Uterus (tissue), 4 donors: Measurements from ENCODE around the gene SEPTIN5. TPM values are rescaled to one million over a fixed set of nuclear protein-coding genes. Genes with fewer than 3 reads are reported as not detected.
A peak's percentile ranks its signal among the peaks of the same experiment; 100 is the strongest.

Experiments used
- DNase-seq, 2 donors: peaks; one replicate each; pipeline ENCODE4 v3.0.0-alpha.2; 2019 to 2020
- H3K27ac ChIP-seq, 2 donors: fragments of 200-600 bp; sonication (generic); 1 replicate in 1 of 2; 2 replicates in 1 of 2; pipeline ENCODE4 v1.5.1; 2016 to 2018
- H3K27me3 ChIP-seq, 2 donors: fragments of 200-600 bp; sonication (generic); one replicate each; pipeline ENCODE4 v1.5.1; 2018 to 2019; ENCODE audit warnings: control low read depth in 1 of 2
- H3K36me3 ChIP-seq, 2 donors: fragments of 200-600 bp; sonication (generic); one replicate each; pipeline ENCODE4 v1.5.1; 2019; ENCODE audit warnings: control low read depth in 1 of 2
- H3K4me1 ChIP-seq, 2 donors: fragments of 200-600 bp; sonication (generic); one replicate each; pipeline ENCODE4 v1.5.1; 2018 to 2019; ENCODE audit warnings: control low read depth in 1 of 2
- H3K4me3 ChIP-seq, 2 donors: fragments of 200-600 bp; sonication (generic); 1 replicate in 1 of 2; 2 replicates in 1 of 2; pipeline ENCODE4 v1.5.1; 2018 to 2019; ENCODE audit warnings: mild to moderate bottlenecking in 1 of 2
- H3K9me3 ChIP-seq, 2 donors: fragments of 200-600 bp; sonication (generic); one replicate each; pipeline ENCODE4 v1.5.1; 2019; ENCODE audit warnings: control low read depth in 1 of 2
- CTCF ChIP-seq, 4 experiments: fragments of 200-600 bp in 2 of 4; fragments of 450-650 bp in 2 of 4; sonication (generic) in 2 of 4; IDR thresholded peaks; one replicate each; pipeline ENCODE4 v1.5.1; 2016 to 2019; ENCODE audit warnings: antibody characterized with exemption in 4 of 4, mild to moderate bottlenecking in 2 of 4, moderate library complexity in 1 of 4
- POLR2A ChIP-seq, 2 donors: fragments of 450-650 bp; IDR thresholded peaks; one replicate each; pipeline ENCODE4 v1.6.1; 2016; ENCODE audit warnings: antibody characterized with exemption in 2 of 2, mild to moderate bottlenecking in 1 of 2, moderate library complexity in 1 of 2
- intact Hi-C: fragments of 100-400 bp; cut with DNase I; formaldehyde crosslinking; loops from one replicate; pipeline ENCODE4 v1.15.1; 2023; ENCODE audit warnings: low total_unique reads
- total RNA-seq, 4 donors: library from RNA; depleted of rRNA in 3 of 4; stranded (reverse); fragments of >200 nt in 3 of 4; gene quantifications; one replicate each; pipeline versions ENCODE4 v1.1.0 to v1.2.4, GENCODE V29; 2014 to 2023
- donor health status: DM: yes; HTN: yes; CAD: no.

SEPTIN5 gene
- total RNA-seq, 4 donors from 2014 or later = 9.4 to 67.6 (median 25.3) TPM

- no peaks in the 10 kb centered on the region for H3K9me3 ChIP-seq
- no peaks in the 10 kb centered on the region for H3K27me3 ChIP-seq
- H3K27ac ChIP-seq = no peak overlapping the region
- no peak for DNase-seq
- no peaks in the 10 kb centered on the region for H3K36me3 ChIP-seq
- no peaks in the 10 kb centered on the region for H3K4me1 ChIP-seq
- no peak overlapping the region for H3K4me3 ChIP-seq
- TF ChIP-seq CTCF (IDR thresholded peaks at IDR 0.05) (no peak), POLR2A (IDR thresholded peaks at IDR 0.05) (no peak)
- intact Hi-C loops = no loop called here
Observed at GRCh38 chr22:19691007-19691720, 23.1 kb upstream of the SEPTIN5 start.

- no peak for DNase-seq
- Histone ChIP-seq H3K36me3 (no peaks in the 10 kb centered on the region), H3K27me3 (no peaks in the 10 kb centered on the region), H3K27ac (peak overlapping the region in 1 of 2 donors; percentile 2), H3K4me1 (no peaks in the 10 kb centered on the region), H3K9me3 (no peaks in the 10 kb centered on the region), H3K4me3 (no peak overlapping the region)
- TF ChIP-seq CTCF (IDR thresholded peaks at IDR 0.05) = no peak
- intact Hi-C loops = no loop called here
Observed at GRCh38 chr22:19691721-19692341, 22.5 kb upstream of the SEPTIN5 start.

GRCh38 chr22:19693581-19693980 is 20.7 kb upstream of the SEPTIN5 start:
- Histone ChIP-seq H3K36me3 (no peaks in the 10 kb centered on the region), H3K27me3 (no peaks in the 10 kb centered on the region), H3K4me1 (no peaks in the 10 kb centered on the region), H3K27ac (no peak overlapping the region), H3K4me3 (no peak overlapping the region), H3K9me3 (no peaks in the 10 kb centered on the region)
- intact Hi-C loops = no loop called here
- TF ChIP-seq POLR2A (IDR thresholded peaks at IDR 0.05) (no peak), CTCF (IDR thresholded peaks at IDR 0.05) (no peak)
- DNase-seq = no peak

DNA sequence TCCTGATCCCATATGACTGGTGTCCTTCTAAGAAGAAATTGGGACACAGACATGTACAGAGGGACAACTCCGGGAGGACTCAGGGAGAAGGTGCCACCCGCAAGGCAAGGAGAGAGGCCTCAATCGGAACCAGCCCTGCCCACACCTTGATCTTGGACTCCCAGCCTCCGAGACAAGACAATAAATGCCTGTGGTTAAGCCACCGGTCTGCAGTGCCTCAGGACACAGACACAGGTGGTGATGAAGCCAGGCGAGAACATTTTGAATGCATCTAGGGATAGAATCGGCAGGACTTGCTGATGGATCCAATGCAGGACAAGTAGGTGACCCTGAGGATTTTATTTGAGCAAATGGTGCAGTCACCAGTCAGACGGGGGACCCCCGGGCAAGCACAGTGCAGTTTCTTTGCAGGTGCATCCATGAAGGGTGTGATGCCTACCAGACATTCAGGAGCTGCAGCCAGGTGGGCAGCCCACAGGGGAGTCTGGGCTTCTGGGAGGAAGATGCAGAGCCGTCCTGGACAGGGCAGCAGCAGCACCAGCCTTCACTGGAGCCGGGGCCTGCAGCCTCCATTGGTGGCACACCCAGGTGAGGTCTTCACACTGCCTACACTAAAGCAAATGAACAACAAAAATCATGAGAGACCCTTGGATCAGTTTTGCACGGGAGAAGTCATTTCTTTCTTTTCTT is 20.2 kb upstream of the SEPTIN5 start:
- no peaks in the 10 kb centered on the region for H3K4me1 ChIP-seq
- no peaks in the 10 kb centered on the region for H3K27me3 ChIP-seq
- H3K9me3 ChIP-seq = no peaks in the 10 kb centered on the region
- TF ChIP-seq CTCF (IDR thresholded peaks at IDR 0.05) = no peak
- no peak for TF ChIP-seq POLR2A (IDR thresholded peaks at IDR 0.05)
- DNase-seq = no peak
- H3K36me3 ChIP-seq = no peaks in the 10 kb centered on the region
- H3K4me3 ChIP-seq = no peak overlapping the region
- no peak overlapping the region for H3K27ac ChIP-seq
- intact Hi-C loops = no loop called here

GRCh38 chr22:19694696-19695095 is 19.6 kb upstream of the SEPTIN5 start:
- no peaks in the 10 kb centered on the region for H3K9me3 ChIP-seq

More at GRCh38 chr22:19694696-19695095, 19.6 kb upstream of the SEPTIN5 start:
- intact Hi-C loops = no loop called here
- no peak overlapping the region for H3K4me3 ChIP-seq
- H3K27ac ChIP-seq = no peak overlapping the region
- TF ChIP-seq POLR2A (IDR thresholded peaks at IDR 0.05) (no peak), CTCF (IDR thresholded peaks at IDR 0.05) (no peak)
- H3K4me1 ChIP-seq = no peaks in the 10 kb centered on the region
- no peaks in the 10 kb centered on the region for H3K27me3 ChIP-seq
- no peak for DNase-seq
- no peaks in the 10 kb centered on the region for H3K36me3 ChIP-seq
